ENCODE results near the gene SLC44A3.

DNA sequence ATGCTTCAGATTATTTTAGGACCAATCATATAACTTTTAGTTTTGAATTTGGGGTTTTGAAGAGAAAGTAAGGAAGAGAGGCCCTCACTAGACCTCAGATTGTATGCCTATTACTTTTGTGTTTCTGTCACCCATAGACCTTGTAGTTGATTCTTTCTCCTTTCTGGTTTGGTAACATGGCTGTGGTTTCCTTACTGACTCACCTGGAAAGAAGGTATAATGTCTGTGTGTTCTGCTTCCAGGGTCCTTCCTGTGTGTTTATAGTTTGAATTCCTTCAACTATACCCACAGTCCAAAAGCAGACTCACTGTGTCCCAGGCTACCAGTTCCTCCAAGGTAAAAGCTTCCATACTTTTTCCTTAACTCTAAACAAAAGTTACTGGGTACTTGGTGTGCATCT is 8.1 kb downstream of the SLC44A3 start:
- TF ChIP-seq, protein P1, sequence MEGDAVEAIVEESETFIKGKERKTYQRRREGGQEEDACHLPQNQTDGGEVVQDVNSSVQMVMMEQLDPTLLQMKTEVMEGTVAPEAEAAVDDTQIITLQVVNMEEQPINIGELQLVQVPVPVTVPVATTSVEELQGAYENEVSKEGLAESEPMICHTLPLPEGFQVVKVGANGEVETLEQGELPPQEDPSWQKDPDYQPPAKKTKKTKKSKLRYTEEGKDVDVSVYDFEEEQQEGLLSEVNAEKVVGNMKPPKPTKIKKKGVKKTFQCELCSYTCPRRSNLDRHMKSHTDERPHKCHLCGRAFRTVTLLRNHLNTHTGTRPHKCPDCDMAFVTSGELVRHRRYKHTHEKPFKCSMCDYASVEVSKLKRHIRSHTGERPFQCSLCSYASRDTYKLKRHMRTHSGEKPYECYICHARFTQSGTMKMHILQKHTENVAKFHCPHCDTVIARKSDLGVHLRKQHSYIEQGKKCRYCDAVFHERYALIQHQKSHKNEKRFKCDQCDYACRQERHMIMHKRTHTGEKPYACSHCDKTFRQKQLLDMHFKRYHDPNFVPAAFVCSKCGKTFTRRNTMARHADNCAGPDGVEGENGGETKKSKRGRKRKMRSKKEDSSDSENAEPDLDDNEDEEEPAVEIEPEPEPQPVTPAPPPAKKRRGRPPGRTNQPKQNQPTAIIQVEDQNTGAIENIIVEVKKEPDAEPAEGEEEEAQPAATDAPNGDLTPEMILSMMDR (IDR thresholded peaks at IDR 0.05; ENCODE audit: low read length), result no peak
- TF ChIP-seq EZH2 (optimal IDR thresholded peaks at IDR 0.05; ENCODE audit: low read depth, low read length), result no peak
- TF ChIP-seq EZH2phosphoT487 (IDR thresholded peaks at IDR 0.05; ENCODE audit: low read length), result no peak
